H9 (cell line): ENCODE measurements around the gene KBTBD13. TPM values are rescaled to one million over a fixed set of nuclear protein-coding genes. Genes with fewer than 3 reads are reported as not detected.

Experiments
- DNase-seq: peaks from one replicate; pipeline ENCODE4 v3.0.0-alpha.2; 2017
- H2AFZ ChIP-seq: one replicate; pipeline ENCODE4 v1.6.1; 2013; ENCODE audit warnings: mild to moderate bottlenecking, low read length, control low read depth, moderate library complexity
- H2AK5ac ChIP-seq: 2 replicates; pipeline ENCODE4 v1.6.1; 2013; ENCODE audit warnings: low read length, control low read depth, mixed read lengths; ENCODE audit not compliant: insufficient read length
- H2BK120ac ChIP-seq: one replicate; pipeline ENCODE4 v1.6.1; 2013; ENCODE audit warnings: low read depth, mild to moderate bottlenecking, low read length, control low read depth, inconsistent platforms; ENCODE audit not compliant: poor library complexity, severe bottlenecking
- H2BK12ac ChIP-seq: 2 replicates; pipeline ENCODE4 v1.6.1; 2013; ENCODE audit warnings: low read length, control low read depth, mixed read lengths, low read depth; ENCODE audit not compliant: insufficient read length
- H2BK15ac ChIP-seq: 2 replicates; pipeline ENCODE4 v1.6.1; 2013; ENCODE audit warnings: low read depth, low read length, control low read depth
- H2BK20ac ChIP-seq: one replicate; pipeline ENCODE4 v1.6.1; 2013; ENCODE audit warnings: low read depth, mild to moderate bottlenecking, low read length, control low read depth, inconsistent platforms; ENCODE audit not compliant: poor library complexity, severe bottlenecking
- H2BK5ac ChIP-seq: 2 replicates; pipeline ENCODE4 v1.6.1; 2013; ENCODE audit warnings: low read length, control low read depth, mixed read lengths; ENCODE audit not compliant: insufficient read length
- H3K14ac ChIP-seq: 2 replicates; pipeline ENCODE4 v1.6.1; 2013; ENCODE audit warnings: low read length, control low read depth; ENCODE audit not compliant: insufficient read depth
- H3K18ac ChIP-seq: 2 replicates; pipeline ENCODE4 v1.6.1; 2013; ENCODE audit warnings: low read depth, mild to moderate bottlenecking, mixed read lengths, low read length, control low read depth; ENCODE audit not compliant: insufficient read length
- H3K23ac ChIP-seq: 2 replicates; pipeline ENCODE4 v1.6.1; 2013; ENCODE audit warnings: low read length, control low read depth, mixed read lengths, low read depth; ENCODE audit not compliant: insufficient read length
- H3K23me2 ChIP-seq: 2 replicates; pipeline ENCODE4 v1.6.1; 2013; ENCODE audit warnings: low read depth, mild to moderate bottlenecking, mixed read lengths, low read length, control low read depth; ENCODE audit not compliant: insufficient read length, poor library complexity, severe bottlenecking
- H3K27ac ChIP-seq: 2 replicates; pipeline ENCODE4 v1.5.1; 2013; ENCODE audit warnings: low read length, control low read depth, mixed read lengths, low read depth; ENCODE audit not compliant: insufficient read length
- H3K27me3 ChIP-seq: 2 replicates; pipeline ENCODE4 v1.6.1; 2013; ENCODE audit warnings: low read length, control low read depth, inconsistent platforms; ENCODE audit not compliant: insufficient read depth
- H3K4ac ChIP-seq: 2 replicates; pipeline ENCODE4 v1.6.1; 2013; ENCODE audit warnings: low read depth, mild to moderate bottlenecking, control low read depth, inconsistent platforms, low read length, moderate library complexity
- H3K4me1 ChIP-seq: 2 replicates; pipeline ENCODE4 v1.6.1; 2013; ENCODE audit warnings: low read length, control low read depth, inconsistent platforms; ENCODE audit not compliant: insufficient read depth
- H3K4me2 ChIP-seq: 2 replicates; pipeline ENCODE4 v1.6.1; 2013; ENCODE audit warnings: low read length, control low read depth, mixed read lengths; ENCODE audit not compliant: insufficient read length, insufficient read depth
- H3K56ac ChIP-seq: 2 replicates; pipeline ENCODE4 v1.6.1; 2013; ENCODE audit warnings: low read depth, mild to moderate bottlenecking, mixed read lengths, low read length, control low read depth; ENCODE audit not compliant: insufficient read length
- H3K79me1 ChIP-seq: 2 replicates; pipeline ENCODE4 v1.6.1; 2013; ENCODE audit warnings: low read depth, mild to moderate bottlenecking, moderate library complexity, low read length, control low read depth, inconsistent platforms; ENCODE audit not compliant: insufficient read depth, poor library complexity, severe bottlenecking
- H3K79me2 ChIP-seq: 2 replicates; pipeline ENCODE4 v1.6.1; 2013; ENCODE audit warnings: low read length, control low read depth, inconsistent platforms; ENCODE audit not compliant: insufficient read depth
- H3K9ac ChIP-seq: 2 replicates; pipeline ENCODE4 v1.6.1; 2013; ENCODE audit warnings: low read length, control low read depth, mixed read lengths; ENCODE audit not compliant: insufficient read length; ENCODE audit errors: extremely low read depth
- H3K9me3 ChIP-seq: one replicate; pipeline ENCODE4 v1.6.1; 2013; ENCODE audit warnings: low read depth, low read length, inconsistent platforms; ENCODE audit not compliant: control insufficient read depth
- H3T11ph ChIP-seq: one replicate; pipeline ENCODE4 v1.6.1; 2013; ENCODE audit warnings: mild to moderate bottlenecking, low read length, control low read depth, inconsistent platforms
- H4K20me1 ChIP-seq: one replicate; pipeline ENCODE4 v1.6.1; 2013; ENCODE audit not compliant: control insufficient read depth, insufficient read length, insufficient read depth
- H4K5ac ChIP-seq: 2 replicates; pipeline ENCODE4 v1.6.1; 2013; ENCODE audit warnings: low read depth, mild to moderate bottlenecking, mixed read lengths, low read length, control low read depth; ENCODE audit not compliant: insufficient read length
- H4K8ac ChIP-seq: replicated peaks from 2 replicates; pipeline ENCODE4 v1.6.1; 2013; ENCODE audit warnings: low read length, control low read depth, mixed read lengths, low read depth; ENCODE audit not compliant: insufficient read length
- H4K91ac ChIP-seq: 2 replicates; pipeline ENCODE4 v1.6.1; 2013; ENCODE audit warnings: low read depth, mild to moderate bottlenecking, moderate library complexity, mixed read lengths, low read length, control low read depth; ENCODE audit not compliant: insufficient read length
- H3K27ac Mint-ChIP-seq, 3 experiments: 2 replicates in 2 of 3; 3 replicates in 1 of 3; pipeline ENCODE4 v1.8.0; 2020 to 2021; ENCODE audit warnings: mixed read lengths in 3 of 3, mild to moderate bottlenecking in 1 of 3, moderate library complexity in 1 of 3
- H3K27me3 Mint-ChIP-seq: 2 replicates; pipeline ENCODE4 v1.8.0; 2021; ENCODE audit warnings: low read depth, mild to moderate bottlenecking, moderate library complexity, mixed read lengths
- H3K36me3 Mint-ChIP-seq, 3 experiments: 2 replicates in 2 of 3; 3 replicates in 1 of 3; pipeline ENCODE4 v1.8.0; 2020 to 2021; ENCODE audit warnings: low read depth in 3 of 3, mixed read lengths in 3 of 3; ENCODE audit not compliant: insufficient read depth in 1 of 3
- H3K4me1 Mint-ChIP-seq, 2 experiments: 2 replicates each; pipeline ENCODE4 v1.8.0; 2020; ENCODE audit warnings: mixed read lengths in 2 of 2
- H3K4me3 Mint-ChIP-seq, 2 experiments: 2 replicates in 1 of 2; 3 replicates in 1 of 2; pipeline ENCODE4 v1.8.0; 2020 to 2021; ENCODE audit warnings: mild to moderate bottlenecking in 2 of 2, mixed read lengths in 2 of 2, moderate library complexity in 1 of 2
- H3K9me3 Mint-ChIP-seq, 2 experiments: 2 replicates in 1 of 2; 3 replicates in 1 of 2; pipeline ENCODE4 v1.8.0; 2020; ENCODE audit warnings: mild to moderate bottlenecking in 2 of 2, mixed read lengths in 2 of 2, moderate library complexity in 1 of 2
- WGBS: extraction: QIAGEN DNeasy Blood & Tissue Kit; methylation state at CpG from one replicate; pipeline ENCODE4 v1.1.7; 2013; ENCODE audit warnings: missing lambda C conversion rate, low lambda C conversion rate, mixed read lengths; ENCODE audit not compliant: insufficient read length; ENCODE audit errors: extremely low coverage; 5-methylcytosine and 5-hydroxymethylcytosine counted together
- total RNA-seq: library from RNA; stranded (reverse); gene quantifications from 2 replicates; pipeline ENCODE4 v1.2.1, GENCODE V29; 2021
- TF ChIP-seq, protein P1 (sequence below): fragments of 200-600 bp; sonication (generic); conservative IDR thresholded peaks from 3 replicates; pipeline ENCODE4 v1.8.0; 2021; ENCODE audit warnings: antibody characterized with exemption, mild to moderate bottlenecking

Gene KBTBD13
- total RNA-seq, 1 experiment from 2014 or later = not detected

GRCh38 chr15:65069179-65069578 is 7.4 kb upstream of the KBTBD13 start:
- Mint-ChIP-seq H3K27ac (no peak overlapping the region), H3K36me3 (no peaks in the 10 kb centered on the region; a peak in 3 of 7 replicates), H3K9me3 (peaks cover 3 to 10% of the 10 kb centered on the region in 2 experiments; a peak in 3 of 5 replicates), H3K4me3 (no peak overlapping the region), H3K4me1 (peaks cover 36 to 37% of the 10 kb centered on the region in 2 experiments), H3K27me3 (peaks cover 8% of the 10 kb centered on the region)
- Histone ChIP-seq H3K23ac (no peak overlapping the region), H2BK120ac (no peak overlapping the region), H3K4me1 (peaks cover 5% of the 10 kb centered on the region), H3K56ac (no peak overlapping the region), H3K9me3 (no peaks in the 10 kb centered on the region), H2AFZ (no peak overlapping the region), H2BK12ac (no peak overlapping the region), H3K18ac (no peak overlapping the region), H3K9ac (no peak overlapping the region), H3K14ac (no peak overlapping the region), H4K5ac (no peak overlapping the region), H3K79me1 (no peaks in the 10 kb centered on the region), H2BK15ac (no peak overlapping the region), H3K4me2 (no peak overlapping the region), H3K23me2 (peaks cover 7% of the 10 kb centered on the region), H4K91ac (no peak overlapping the region), H3K79me2 (no peaks in the 10 kb centered on the region), H3T11ph (no peak overlapping the region), H2BK20ac (no peak overlapping the region), H4K8ac (no peak overlapping the region), H4K20me1 (no peaks in the 10 kb centered on the region), H2BK5ac (no peak overlapping the region), H2AK5ac (no peak overlapping the region), H3K4ac (no peak overlapping the region), H3K27me3 (no peaks in the 10 kb centered on the region), H3K27ac (no peak overlapping the region)
- no CpG with 5 or more reads among the region's 1 CpG for WGBS
- no peak for DNase-seq
- TF ChIP-seq, protein P1, sequence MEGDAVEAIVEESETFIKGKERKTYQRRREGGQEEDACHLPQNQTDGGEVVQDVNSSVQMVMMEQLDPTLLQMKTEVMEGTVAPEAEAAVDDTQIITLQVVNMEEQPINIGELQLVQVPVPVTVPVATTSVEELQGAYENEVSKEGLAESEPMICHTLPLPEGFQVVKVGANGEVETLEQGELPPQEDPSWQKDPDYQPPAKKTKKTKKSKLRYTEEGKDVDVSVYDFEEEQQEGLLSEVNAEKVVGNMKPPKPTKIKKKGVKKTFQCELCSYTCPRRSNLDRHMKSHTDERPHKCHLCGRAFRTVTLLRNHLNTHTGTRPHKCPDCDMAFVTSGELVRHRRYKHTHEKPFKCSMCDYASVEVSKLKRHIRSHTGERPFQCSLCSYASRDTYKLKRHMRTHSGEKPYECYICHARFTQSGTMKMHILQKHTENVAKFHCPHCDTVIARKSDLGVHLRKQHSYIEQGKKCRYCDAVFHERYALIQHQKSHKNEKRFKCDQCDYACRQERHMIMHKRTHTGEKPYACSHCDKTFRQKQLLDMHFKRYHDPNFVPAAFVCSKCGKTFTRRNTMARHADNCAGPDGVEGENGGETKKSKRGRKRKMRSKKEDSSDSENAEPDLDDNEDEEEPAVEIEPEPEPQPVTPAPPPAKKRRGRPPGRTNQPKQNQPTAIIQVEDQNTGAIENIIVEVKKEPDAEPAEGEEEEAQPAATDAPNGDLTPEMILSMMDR = no peak
